MM.1S (cell line): ENCODE data around the gene FAM107B.

ENCODE experiments used
- DNase-seq: peaks from one replicate; pipeline ENCODE4 v3.0.0-alpha.2; 2015
- H2AFZ ChIP-seq: fragments of 300-600 bp; sonication (generic); 2 replicates; pipeline ENCODE4 v1.6.0; 2016; ENCODE audit warnings: antibody characterized with exemption, low read length
- H3F3A ChIP-seq: fragments of 300-600 bp; sonication (generic); 2 replicates; pipeline ENCODE4 v1.6.1; 2016; ENCODE audit warnings: mild to moderate bottlenecking, antibody characterized with exemption, low read length, moderate library complexity, mixed read lengths; ENCODE audit not compliant: insufficient read depth
- H3K27ac ChIP-seq: fragments of 300-600 bp; sonication (generic); 2 replicates; pipeline ENCODE4 v1.5.1; 2016; ENCODE audit warnings: mild to moderate bottlenecking, low read length
- H3K27me3 ChIP-seq: fragments of 300-600 bp; sonication (generic); replicated peaks from 2 replicates; pipeline ENCODE4 v1.6.0; 2016; ENCODE audit warnings: low read length; ENCODE audit not compliant: insufficient read depth
- H3K36me3 ChIP-seq: fragments of 300-600 bp; sonication (generic); replicated peaks from 2 replicates; pipeline ENCODE4 v1.6.1; 2016; ENCODE audit warnings: mild to moderate bottlenecking, low read length, mixed read lengths; ENCODE audit not compliant: insufficient read depth
- H3K4me1 ChIP-seq: fragments of 300-600 bp; sonication (generic); 2 replicates; pipeline ENCODE4 v1.6.1; 2016; ENCODE audit warnings: low read length, mixed read lengths
- H3K4me2 ChIP-seq: fragments of 300-600 bp; sonication (generic); 2 replicates; pipeline ENCODE4 v1.6.0; 2016; ENCODE audit warnings: low read depth, low read length
- H3K4me3 ChIP-seq: fragments of 300-600 bp; sonication (generic); 2 replicates; pipeline ENCODE4 v1.5.1; 2016; ENCODE audit warnings: low read length, mixed read lengths
- H3K79me2 ChIP-seq: fragments of 300-600 bp; sonication (generic); 2 replicates; pipeline ENCODE4 v1.6.1; 2016; ENCODE audit warnings: mixed run types, low read length, mixed read lengths
- H3K9ac ChIP-seq: fragments of 300-600 bp; sonication (generic); 2 replicates; pipeline ENCODE4 v1.6.1; 2016; ENCODE audit warnings: low read length, mixed read lengths
- H3K9me2 ChIP-seq: fragments of 300-600 bp; sonication (generic); replicated peaks from 2 replicates; pipeline ENCODE4 v1.6.1; 2016; ENCODE audit warnings: mild to moderate bottlenecking, low read length, mixed read lengths; ENCODE audit not compliant: insufficient read depth
- H3K9me3 ChIP-seq: fragments of 300-600 bp; sonication (generic); replicated peaks from 2 replicates; pipeline ENCODE4 v1.6.1; 2016; ENCODE audit warnings: mild to moderate bottlenecking, low read length, mixed read lengths; ENCODE audit not compliant: insufficient read depth
- H4K20me1 ChIP-seq: fragments of 300-600 bp; sonication (generic); 2 replicates; pipeline ENCODE4 v1.6.1; 2016; ENCODE audit warnings: mild to moderate bottlenecking, low read length, moderate library complexity, mixed read lengths; ENCODE audit not compliant: insufficient read depth
- EZH2 ChIP-seq: fragments of 300-600 bp; sonication (generic); optimal IDR thresholded peaks from 2 replicates; pipeline ENCODE3; 2017; ENCODE audit warnings: low read depth, mild to moderate bottlenecking, antibody characterized with exemption, low read length, mixed read lengths
- EZH2phosphoT487 ChIP-seq: fragments of 300-600 bp; sonication (generic); IDR thresholded peaks from 2 replicates; pipeline ENCODE4 v1.6.1; 2018; ENCODE audit warnings: antibody characterized with exemption, low read length
- TF ChIP-seq, protein P1 (sequence below): fragments of 300-600 bp; sonication (generic); IDR thresholded peaks from 2 replicates; pipeline ENCODE4 v1.5.1; 2016; ENCODE audit warnings: antibody characterized with exemption, low read length, mixed read lengths

FAM107B gene

GRCh38 chr10:14555807-14556206 lies 218.9 kb downstream of the FAM107B start:
- Histone ChIP-seq H3K27ac (peak overlapping the region; percentile 96), H3K36me3 (0 out of 2 replicates have a peak, but pooled peaks cover 3% of the 10 kb centered on the region), H3K9ac (peak overlapping the region; percentile 84), H3K27me3 (no peaks in the 10 kb centered on the region), H3K9me2 (no peaks in the 10 kb centered on the region), H3K79me2 (peaks cover 88% of the 10 kb centered on the region), H3F3A (peaks cover 56% of the 10 kb centered on the region), H4K20me1 (no peaks in the 10 kb centered on the region), H3K9me3 (no peaks in the 10 kb centered on the region), H3K4me3 (peak overlapping the region; percentile 48), H3K4me1 (peaks cover 59% of the 10 kb centered on the region), H3K4me2 (peak overlapping the region; percentile 91), H2AFZ (no peak overlapping the region)
- TF ChIP-seq EZH2: no peak
- peak; percentile 54 for DNase-seq

DNA sequence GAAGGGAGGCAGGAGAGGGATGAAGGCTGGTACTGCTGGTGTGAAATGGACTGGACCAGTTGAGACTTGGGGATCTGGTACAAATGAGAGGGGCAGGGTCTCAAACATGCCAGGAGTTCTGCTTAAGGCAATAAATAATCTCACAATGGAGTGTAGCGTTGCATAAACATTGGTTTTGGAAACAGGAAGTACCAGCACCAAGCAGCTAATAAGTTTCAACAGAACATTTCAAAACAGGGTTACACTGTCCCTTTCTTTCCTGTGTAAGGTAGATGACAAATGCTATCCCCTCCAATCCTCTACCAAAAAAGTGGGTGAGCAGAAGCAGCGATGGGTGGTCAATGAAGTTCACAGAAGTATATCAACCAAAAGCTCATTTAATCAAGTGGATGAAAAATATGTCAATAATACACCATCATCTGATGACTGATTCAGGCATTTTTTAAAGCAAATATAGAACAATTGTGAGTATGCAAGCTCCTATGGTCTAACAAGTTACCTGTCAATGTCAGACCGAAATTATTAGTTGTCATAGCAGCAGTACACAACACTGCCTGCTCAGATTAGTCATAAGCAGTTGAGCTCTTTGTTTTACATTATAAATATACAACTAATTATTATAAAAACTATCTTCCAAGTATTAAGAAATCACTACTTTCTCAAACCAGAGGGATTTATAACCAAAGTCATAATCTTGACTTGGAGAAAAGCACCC lies 220.0 kb downstream of the FAM107B start:
- Histone ChIP-seq H3K36me3 (0 out of 2 replicates have a peak, but pooled peaks cover 3% of the 10 kb centered on the region), H3K4me1 (peaks cover 49% of the 10 kb centered on the region), H3K4me3 (peak overlapping the region; percentile 48), H3K9me3 (no peaks in the 10 kb centered on the region), H3K9ac (peak overlapping the region; percentile 84; the same call in 1 of the 2 replicates), H3F3A (peaks cover 48% of the 10 kb centered on the region), H2AFZ (no peak overlapping the region), H3K27ac (peak overlapping the region; percentile 96; the same call in 1 of the 2 replicates), H3K9me2 (no peaks in the 10 kb centered on the region), H3K27me3 (no peaks in the 10 kb centered on the region), H4K20me1 (no peaks in the 10 kb centered on the region), H3K79me2 (peaks cover 88% of the 10 kb centered on the region), H3K4me2 (peak overlapping the region; percentile 91)
- TF ChIP-seq EZH2phosphoT487: no peak
- TF ChIP-seq, protein P1, sequence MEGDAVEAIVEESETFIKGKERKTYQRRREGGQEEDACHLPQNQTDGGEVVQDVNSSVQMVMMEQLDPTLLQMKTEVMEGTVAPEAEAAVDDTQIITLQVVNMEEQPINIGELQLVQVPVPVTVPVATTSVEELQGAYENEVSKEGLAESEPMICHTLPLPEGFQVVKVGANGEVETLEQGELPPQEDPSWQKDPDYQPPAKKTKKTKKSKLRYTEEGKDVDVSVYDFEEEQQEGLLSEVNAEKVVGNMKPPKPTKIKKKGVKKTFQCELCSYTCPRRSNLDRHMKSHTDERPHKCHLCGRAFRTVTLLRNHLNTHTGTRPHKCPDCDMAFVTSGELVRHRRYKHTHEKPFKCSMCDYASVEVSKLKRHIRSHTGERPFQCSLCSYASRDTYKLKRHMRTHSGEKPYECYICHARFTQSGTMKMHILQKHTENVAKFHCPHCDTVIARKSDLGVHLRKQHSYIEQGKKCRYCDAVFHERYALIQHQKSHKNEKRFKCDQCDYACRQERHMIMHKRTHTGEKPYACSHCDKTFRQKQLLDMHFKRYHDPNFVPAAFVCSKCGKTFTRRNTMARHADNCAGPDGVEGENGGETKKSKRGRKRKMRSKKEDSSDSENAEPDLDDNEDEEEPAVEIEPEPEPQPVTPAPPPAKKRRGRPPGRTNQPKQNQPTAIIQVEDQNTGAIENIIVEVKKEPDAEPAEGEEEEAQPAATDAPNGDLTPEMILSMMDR: no peak
- no peak for TF ChIP-seq EZH2
- no peak for DNase-seq

DNA sequence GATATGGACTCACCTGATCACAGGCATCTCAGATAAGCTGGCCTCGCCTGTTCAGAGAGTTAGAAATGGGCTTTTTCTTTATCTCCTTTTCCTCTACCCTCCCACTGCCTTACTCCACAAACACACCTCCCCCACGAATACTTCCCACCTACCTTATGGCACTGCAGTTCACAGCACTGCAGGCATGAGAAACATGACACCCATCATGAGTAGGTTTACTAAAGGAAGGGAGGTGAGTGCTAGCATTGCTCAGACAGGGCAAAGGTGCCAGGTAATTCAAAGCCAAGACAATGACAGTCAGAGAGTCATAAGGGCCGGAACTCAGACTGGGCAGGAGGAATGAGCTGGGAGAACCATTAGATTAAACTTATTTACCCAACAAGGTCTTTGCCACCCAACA lies 220.6 kb downstream of the FAM107B start:
- 0 out of 2 replicates have a peak, but pooled peaks cover 3% of the 10 kb centered on the region for H3K36me3 ChIP-seq
- H4K20me1 ChIP-seq: no peaks in the 10 kb centered on the region
- H3K79me2 ChIP-seq: peaks cover 90% of the 10 kb centered on the region
- TF ChIP-seq EZH2phosphoT487 (no peak), EZH2 (no peak)
- TF ChIP-seq, protein P1: no peak
- peak overlapping the region; percentile 91 for H3K4me2 ChIP-seq
- peak overlapping the region; percentile 96; the same call in 1 of the 2 replicates for H3K27ac ChIP-seq
- H3K27me3 ChIP-seq: no peaks in the 10 kb centered on the region
- no peaks in the 10 kb centered on the region for H3K9me2 ChIP-seq
- peaks cover 44% of the 10 kb centered on the region for H3F3A ChIP-seq
- H3K9me3 ChIP-seq: no peaks in the 10 kb centered on the region
- peak overlapping the region; percentile 84; the same call in 1 of the 2 replicates for H3K9ac ChIP-seq
- H3K4me1 ChIP-seq: peaks cover 46% of the 10 kb centered on the region
- H3K4me3 ChIP-seq: peak overlapping the region; percentile 48
- no peak for DNase-seq
- H2AFZ ChIP-seq: no peak overlapping the region

GRCh38 chr10:14553448-14553847 lies 221.2 kb downstream of the FAM107B start:
- TF ChIP-seq, protein P1: no peak
- TF ChIP-seq EZH2 (no peak), EZH2phosphoT487 (no peak)
- DNase-seq: no peak
- H3K36me3 ChIP-seq: 0 out of 2 replicates have a peak, but pooled peaks cover 3% of the 10 kb centered on the region
- H3K27me3 ChIP-seq: no peaks in the 10 kb centered on the region
- H3K4me2 ChIP-seq: peak overlapping the region; percentile 91; the same call in 1 of the 2 replicates
- no peak overlapping the region for H3K4me3 ChIP-seq
- H4K20me1 ChIP-seq: no peaks in the 10 kb centered on the region
- H3K4me1 ChIP-seq: peaks cover 40% of the 10 kb centered on the region
- no peaks in the 10 kb centered on the region for H3K9me3 ChIP-seq
- H3K79me2 ChIP-seq: peaks cover 90% of the 10 kb centered on the region
- H3F3A ChIP-seq: peaks cover 37% of the 10 kb centered on the region
- H3K9me2 ChIP-seq: no peaks in the 10 kb centered on the region
- no peak overlapping the region for H2AFZ ChIP-seq
- no peak overlapping the region for H3K9ac ChIP-seq
- no peak overlapping the region for H3K27ac ChIP-seq
